Activated CD4-positive, alpha-beta T cell treated with anti-CD3 and anti-CD28 coated beads for 24 hours (primary cell): ENCODE results near the gene MPPED1.

Source experiments
- DNase-seq, 2 donors: peaks; one replicate each; pipeline ENCODE4 v3.0.0-alpha.2; 2020; ENCODE audit warnings: low read depth in 2 of 2

The MPPED1 gene

GRCh38 chr22:43498856-43499253 lies 87.0 kb downstream of the MPPED1 start:
- DNase-seq = no peak

- no peak for DNase-seq
These were observed 89.3 kb downstream of the MPPED1 start for GRCh38 chr22:43500792-43501785.

- DNase-seq = no peak
These were observed 90.1 kb downstream of the MPPED1 start for GRCh38 chr22:43501878-43502277.

DNA sequence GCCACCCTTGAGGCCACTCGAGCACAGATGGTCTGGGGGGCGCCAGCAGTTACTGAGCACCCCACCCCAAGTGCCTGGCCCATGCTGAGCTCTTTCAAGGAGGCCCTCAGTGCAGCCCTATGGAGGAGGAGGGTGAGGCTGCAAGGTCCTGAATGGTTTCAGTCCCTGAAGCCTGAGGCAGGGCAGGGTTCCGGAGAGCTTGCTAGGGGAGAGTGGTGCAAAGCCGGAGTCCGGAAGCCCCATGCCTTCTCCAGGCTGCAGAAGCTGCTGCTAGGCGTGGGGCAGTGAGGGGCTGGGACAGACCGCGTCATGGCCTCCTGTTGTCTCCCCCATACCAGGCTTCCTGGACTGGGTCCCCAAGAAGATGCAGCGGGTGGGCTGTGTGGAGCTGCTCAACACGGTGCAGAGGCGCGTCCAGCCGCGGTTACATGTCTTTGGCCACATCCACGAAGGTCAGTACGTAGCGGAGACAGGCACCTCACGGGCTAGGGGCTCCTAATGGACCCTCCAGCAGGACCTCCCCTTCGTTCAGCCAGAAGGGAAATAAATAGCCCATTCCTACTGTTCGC lies 90.6 kb downstream of the MPPED1 start:
- DNase-seq = no peak

- DNase-seq = no peak
These were observed 92.3 kb downstream of the MPPED1 start for GRCh38 chr22:43504068-43504467.

DNA sequence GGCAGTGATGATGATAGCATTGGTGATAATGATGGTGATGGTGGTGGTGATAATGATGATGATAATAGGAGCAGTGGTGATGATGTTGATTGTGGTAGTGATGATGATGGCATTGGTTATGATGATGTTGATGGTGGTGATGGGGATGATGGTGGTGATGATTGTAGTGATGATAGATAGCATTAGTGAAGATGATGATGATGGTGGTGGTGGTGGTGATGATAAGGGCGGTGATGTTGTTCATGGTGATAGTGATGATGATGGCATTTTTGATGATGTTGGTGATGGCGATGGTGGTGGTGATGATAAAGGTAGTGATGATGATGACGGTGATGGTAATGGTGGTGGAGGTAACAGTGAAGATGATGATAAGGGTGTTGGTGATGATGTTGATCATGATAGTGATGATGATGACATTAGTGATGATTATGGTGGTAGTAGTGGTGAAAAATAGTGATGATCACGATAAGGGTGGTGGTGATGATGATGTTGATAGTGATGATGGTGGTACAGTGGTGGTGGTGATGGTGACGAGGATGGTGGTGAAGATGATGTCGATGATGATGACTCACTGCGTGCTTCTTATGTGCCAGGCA lies 93.0 kb downstream of the MPPED1 start:
- no peak for DNase-seq

DNA sequence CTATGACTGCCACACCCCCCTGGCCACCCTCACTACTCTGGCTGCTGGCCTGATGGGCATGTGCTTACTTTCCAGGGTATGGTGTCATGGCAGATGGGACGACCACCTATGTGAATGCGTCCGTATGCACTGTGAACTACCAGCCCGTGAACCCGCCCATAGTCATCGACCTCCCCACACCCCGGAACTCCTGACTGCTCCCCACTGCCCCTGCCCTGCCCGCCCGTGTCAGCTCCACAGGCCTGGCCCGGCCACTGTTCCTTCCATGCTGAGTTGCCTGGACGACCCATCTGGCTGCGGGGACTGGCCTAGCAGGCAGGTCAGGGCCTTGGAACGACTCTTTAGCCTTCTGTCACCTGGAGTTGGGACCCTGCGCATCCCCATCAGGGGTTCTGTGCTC lies 93.6 kb downstream of the MPPED1 start:
- no peak for DNase-seq

- no peak for DNase-seq
These were observed 94.1 kb downstream of the MPPED1 start for GRCh38 chr22:43505896-43506295.

GRCh38 chr22:43506487-43506886 lies 94.7 kb downstream of the MPPED1 start:
- no peak for DNase-seq

GRCh38 chr22:43507235-43507634 lies 95.4 kb downstream of the MPPED1 start:
- DNase-seq = no peak

- DNase-seq = no peak
These were observed 96.7 kb downstream of the MPPED1 start for GRCh38 chr22:43508489-43508888.

DNA sequence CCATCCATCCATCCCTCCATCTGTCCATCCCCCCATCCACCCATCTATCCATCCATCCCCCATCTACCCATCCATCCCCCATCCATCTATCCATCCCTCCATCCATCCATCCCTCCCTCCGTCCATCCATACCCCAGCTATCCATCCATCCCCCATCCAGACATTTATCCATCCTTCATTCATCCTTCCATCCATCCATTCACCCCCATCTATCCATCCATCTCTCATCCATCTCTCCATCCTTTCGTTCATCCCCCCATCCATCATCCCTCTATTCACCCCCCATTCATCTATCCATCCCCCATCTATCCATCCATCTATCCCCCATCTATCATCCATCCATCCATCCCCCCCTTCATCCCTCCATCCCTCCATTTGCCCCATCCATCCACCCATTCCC lies 97.5 kb downstream of the MPPED1 start:
- no peak for DNase-seq

GRCh38 chr22:43510281-43511070 lies 98.7 kb downstream of the MPPED1 start:
- DNase-seq = no peak

DNA sequence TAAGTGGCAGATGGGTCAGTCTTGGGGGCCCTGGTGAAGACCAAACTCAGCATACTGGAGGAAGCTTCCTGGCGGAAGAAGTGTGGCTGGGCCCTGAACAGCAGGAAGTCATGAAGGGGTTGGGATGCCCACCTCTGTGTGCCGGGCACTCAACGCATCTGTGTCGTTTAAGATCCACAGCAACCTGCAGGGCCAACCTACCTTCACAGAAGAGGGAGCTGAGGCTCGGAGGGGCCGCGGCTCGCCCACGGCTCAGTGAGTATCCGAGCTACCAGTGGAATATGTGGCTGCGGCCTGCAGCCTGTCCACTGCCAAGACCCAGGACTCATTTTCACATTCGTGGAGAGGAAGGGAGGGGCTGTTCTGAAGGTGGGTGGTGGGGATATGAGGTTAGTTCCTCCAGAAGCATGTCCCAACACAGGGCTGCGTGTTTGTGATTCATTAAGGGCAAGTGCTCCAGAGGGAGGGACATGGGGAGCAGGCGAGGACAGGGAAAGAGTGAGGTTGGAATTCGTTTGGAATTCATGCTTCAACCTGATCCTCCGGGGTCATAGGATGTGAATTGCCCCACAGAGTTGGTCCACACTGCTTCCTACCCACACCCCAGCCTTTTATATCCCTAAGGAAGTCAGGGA lies 99.6 kb downstream of the MPPED1 start:
- DNase-seq = no peak

GRCh38 chr22:43512279-43512678 lies 100.5 kb downstream of the MPPED1 start:
- no peak for DNase-seq

DNA sequence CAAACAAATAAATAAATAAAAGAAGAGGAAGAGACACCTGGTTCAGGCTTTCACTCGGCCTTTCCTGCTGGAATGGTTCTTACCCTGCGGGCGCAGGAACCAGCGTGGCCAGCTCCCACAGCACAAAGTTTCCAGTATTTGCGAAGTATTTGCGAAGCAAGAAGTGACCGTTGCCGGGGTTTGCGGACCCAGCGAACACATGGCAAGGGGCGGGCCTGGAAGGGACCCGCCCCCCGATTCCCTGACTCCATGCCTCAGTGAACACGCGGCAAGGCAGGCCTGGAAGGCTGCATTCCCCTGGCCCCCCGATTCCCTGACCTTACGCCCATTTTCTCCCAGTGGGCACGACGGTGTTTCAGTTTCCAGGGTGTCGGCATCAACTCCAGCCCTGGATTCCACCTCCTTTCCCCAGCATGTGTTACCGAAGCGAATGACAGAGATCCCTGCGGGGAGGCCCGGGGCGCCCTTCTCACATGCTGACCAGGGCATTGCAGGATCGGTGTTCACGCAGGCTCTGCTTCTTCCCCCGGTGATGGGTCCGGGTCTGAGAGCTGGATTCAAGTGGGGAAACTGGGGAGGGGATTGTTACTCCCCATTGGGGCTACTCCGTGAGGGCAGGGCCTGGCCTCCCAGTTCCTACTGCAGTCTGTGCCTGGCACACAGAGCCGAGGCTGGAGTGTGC lies 102.8 kb downstream of the MPPED1 start:
- no peak for DNase-seq

DNA sequence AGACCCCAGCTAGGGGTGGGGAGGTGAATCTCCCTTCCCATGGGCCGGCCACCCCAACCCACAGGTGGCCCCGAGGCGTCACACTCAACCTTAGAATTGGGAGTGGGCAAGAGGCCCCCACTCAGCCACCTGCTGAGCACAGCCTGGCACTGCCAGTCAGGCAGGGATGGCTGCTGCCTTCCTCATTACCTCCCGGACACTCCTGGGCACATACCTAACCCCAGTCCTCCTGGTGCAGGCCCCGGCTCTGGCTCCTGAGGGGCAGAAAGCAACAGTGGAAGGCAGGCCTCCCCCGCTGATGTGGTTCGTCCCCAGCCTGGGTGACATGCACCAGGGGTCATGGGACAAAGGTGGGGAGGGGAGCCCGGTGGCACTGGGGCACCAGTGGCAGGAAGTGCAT lies 103.6 kb downstream of the MPPED1 start:
- DNase-seq = no peak

GRCh38 chr22:43515902-43516301 lies 104.1 kb downstream of the MPPED1 start:
- no peak for DNase-seq

DNA sequence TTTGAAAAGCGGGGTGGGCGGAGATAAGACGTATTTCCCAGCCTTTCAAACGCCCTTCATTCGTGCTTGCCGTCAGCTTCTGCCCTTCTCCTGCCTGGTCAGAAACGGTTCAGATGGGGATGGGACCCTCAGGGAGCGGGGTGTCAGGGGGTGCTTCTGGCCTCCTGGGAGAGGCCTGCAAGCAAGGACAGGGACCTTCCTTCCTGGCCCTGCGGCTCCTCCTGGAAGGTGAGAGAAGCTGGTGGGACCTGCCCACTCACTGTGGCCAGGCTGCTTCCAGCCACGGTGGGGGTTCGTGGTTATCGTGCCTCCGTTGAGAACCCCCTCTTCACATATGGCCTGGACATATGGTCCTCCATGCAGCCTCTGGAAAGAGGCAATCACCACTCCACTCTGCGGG lies 104.6 kb downstream of the MPPED1 start:
- DNase-seq = no peak

- no peak for DNase-seq
These were observed 105.3 kb downstream of the MPPED1 start for GRCh38 chr22:43516996-43517635.
